Type B pancreatic cell (in vitro differentiated cells): Measurements from ENCODE around the gene COQ7. TPM values are rescaled to one million over a fixed set of nuclear protein-coding genes. Genes with fewer than 3 reads are reported as not detected.

Experiments
- DNase-seq: peaks from one replicate; pipeline ENCODE4 v3.0.0; 2021; ENCODE audit warnings: mixed read lengths; ENCODE audit not compliant: unreplicated experiment; ENCODE audit errors: extremely low spot score
- H3K27ac Mint-ChIP-seq: 2 replicates; pipeline ENCODE4 v1.8.0; 2021; ENCODE audit warnings: mild to moderate bottlenecking, mixed read lengths
- H3K27me3 Mint-ChIP-seq: 2 replicates; pipeline ENCODE4 v1.8.0; 2021; ENCODE audit warnings: mixed read lengths
- H3K36me3 Mint-ChIP-seq: 2 replicates; pipeline ENCODE4 v1.8.0; 2021; ENCODE audit warnings: mixed read lengths
- H3K4me1 Mint-ChIP-seq: one replicate; pipeline ENCODE4 v1.8.0; 2021; ENCODE audit warnings: mixed read lengths; ENCODE audit not compliant: unreplicated experiment
- H3K4me3 Mint-ChIP-seq: 2 replicates; pipeline ENCODE4 v1.8.0; 2021; ENCODE audit warnings: mild to moderate bottlenecking, mixed read lengths
- H3K9me3 Mint-ChIP-seq: 2 replicates; pipeline ENCODE4 v1.8.0; 2021; ENCODE audit warnings: mixed read lengths
- CTCF ChIP-seq: fragments of 200-600 bp; sonication (generic); conservative IDR thresholded peaks from 2 replicates; pipeline ENCODE4 v1.5.0; 2021; ENCODE audit warnings: antibody characterized with exemption, mild to moderate bottlenecking
- total RNA-seq: library from RNA; stranded (reverse); gene quantifications from 2 replicates; pipeline ENCODE4 v1.2.1, GENCODE V29; 2021; ENCODE audit warnings: low replicate concordance

The COQ7 gene
- total RNA-seq, 1 donor from 2014 or later = 21.7 TPM

GRCh38 chr16:19102187-19102872 lies 34.9 kb downstream of the COQ7 start:
- TF ChIP-seq CTCF = no peak
- Mint-ChIP-seq H3K4me1 (peaks cover 24% of the 10 kb centered on the region), H3K9me3 (peaks cover 14% of the 10 kb centered on the region), H3K4me3 (no peak overlapping the region), H3K27me3 (no peaks in the 10 kb centered on the region), H3K27ac (no peak overlapping the region), H3K36me3 (peaks cover 5% of the 10 kb centered on the region)
- DNase-seq = no peak

DNA sequence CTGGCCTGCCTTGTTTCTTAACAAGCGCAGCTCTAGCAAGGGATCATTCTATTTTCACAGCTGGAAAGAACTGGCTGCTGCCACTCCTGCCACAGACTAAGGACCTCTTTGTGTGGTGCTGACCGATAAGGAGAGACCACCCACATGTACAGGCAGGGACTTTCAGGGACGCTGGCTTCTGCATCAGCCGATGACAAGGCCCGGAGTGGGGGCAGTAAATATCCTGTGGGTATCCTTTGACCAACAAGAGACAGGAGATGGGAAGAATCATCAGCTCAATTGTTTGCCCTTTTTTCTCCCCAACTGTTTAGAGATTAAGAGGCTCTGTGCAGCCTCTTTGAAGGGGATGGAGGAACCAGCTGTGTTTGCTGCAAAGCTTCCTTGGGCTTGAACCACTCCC lies 37.2 kb downstream of the COQ7 start:
- H3K27me3 Mint-ChIP-seq = no peaks in the 10 kb centered on the region
- DNase-seq = no peak
- peaks cover 6% of the 10 kb centered on the region for H3K9me3 Mint-ChIP-seq
- no peaks in the 10 kb centered on the region for H3K36me3 Mint-ChIP-seq
- H3K4me3 Mint-ChIP-seq = peak overlapping the region; percentile 20
- no peak for TF ChIP-seq CTCF
- H3K4me1 Mint-ChIP-seq = peaks cover 24% of the 10 kb centered on the region
- no peak overlapping the region for H3K27ac Mint-ChIP-seq

DNA sequence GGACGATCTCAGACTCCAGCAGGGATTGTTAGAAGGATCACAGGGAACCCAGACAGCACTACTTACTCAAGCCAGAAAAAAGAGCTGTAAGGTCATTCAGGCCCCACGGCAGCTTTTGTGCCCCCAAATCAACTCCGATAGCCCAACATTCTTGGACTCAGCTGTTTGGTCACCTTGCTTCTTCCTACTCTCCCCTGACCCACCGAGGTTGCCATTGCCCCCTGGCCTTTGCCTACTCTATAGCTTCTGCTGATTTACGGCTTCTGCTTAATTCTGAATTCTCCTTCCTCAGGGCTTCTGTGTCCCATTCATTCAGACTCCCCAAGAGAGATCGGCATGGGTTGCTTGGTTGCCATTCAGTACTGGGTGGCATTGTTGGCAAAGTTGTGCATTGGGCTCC lies 37.7 kb downstream of the COQ7 start:
- Mint-ChIP-seq H3K27me3 (no peaks in the 10 kb centered on the region), H3K36me3 (no peaks in the 10 kb centered on the region), H3K9me3 (peaks cover under 1% of the 10 kb centered on the region), H3K4me3 (peak overlapping the region; percentile 20), H3K27ac (no peak overlapping the region), H3K4me1 (peaks cover 24% of the 10 kb centered on the region)
- no peak for DNase-seq
- TF ChIP-seq CTCF = no peak

DNA sequence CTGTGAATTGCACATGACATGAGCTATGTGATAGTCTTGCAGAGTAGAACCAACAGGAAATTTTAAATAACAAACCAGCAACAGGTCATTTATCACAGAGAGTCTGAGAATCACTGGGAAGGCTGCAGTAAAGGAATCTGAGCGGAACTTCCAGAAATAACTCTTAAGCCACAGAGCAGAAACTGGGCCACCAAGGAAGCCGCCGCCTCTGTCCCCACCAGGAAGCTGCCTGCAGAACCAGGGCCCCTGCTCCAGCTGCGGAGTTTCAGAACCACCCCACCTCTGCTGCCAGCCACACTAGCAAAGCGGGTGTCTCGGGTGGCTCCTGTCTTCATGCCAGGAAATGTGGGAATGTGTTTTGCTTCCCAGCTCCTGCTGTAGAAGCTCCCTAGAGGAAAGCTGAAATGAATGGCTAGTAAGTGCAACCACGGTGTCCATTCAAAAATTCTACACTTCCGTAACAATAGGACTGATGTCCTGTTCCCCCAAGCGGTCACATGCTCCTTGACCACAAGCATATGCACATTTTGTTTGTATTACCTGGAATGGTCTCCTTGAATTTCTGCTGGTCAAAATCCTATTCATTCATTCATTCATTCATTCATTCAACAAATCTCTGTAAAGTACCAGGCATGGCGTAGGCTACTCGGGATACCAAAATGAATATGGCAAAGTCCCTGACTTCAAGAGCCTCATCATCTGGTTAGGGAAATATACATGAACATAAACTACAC lies 38.6 kb downstream of the COQ7 start:
- DNase-seq = no peak
- peaks cover 24% of the 10 kb centered on the region for H3K4me1 Mint-ChIP-seq
- H3K36me3 Mint-ChIP-seq = no peaks in the 10 kb centered on the region
- no peaks in the 10 kb centered on the region for H3K27me3 Mint-ChIP-seq
- no peak for TF ChIP-seq CTCF
- no peak overlapping the region for H3K27ac Mint-ChIP-seq
- H3K9me3 Mint-ChIP-seq = no peaks in the 10 kb centered on the region
- no peak overlapping the region for H3K4me3 Mint-ChIP-seq

GRCh38 chr16:19106625-19107020 lies 39.2 kb downstream of the COQ7 start:
- Mint-ChIP-seq H3K4me3 (no peak overlapping the region), H3K4me1 (peaks cover 24% of the 10 kb centered on the region), H3K36me3 (no peaks in the 10 kb centered on the region), H3K9me3 (no peaks in the 10 kb centered on the region), H3K27me3 (no peaks in the 10 kb centered on the region), H3K27ac (no peak overlapping the region)
- DNase-seq = no peak
- TF ChIP-seq CTCF = no peak
